ENCODE data around the gene NRDE2. TPM values are rescaled to one million over a fixed set of nuclear protein-coding genes. Genes with fewer than 3 reads are reported as not detected.
A peak's percentile ranks its signal among the peaks of the same experiment; 100 is the strongest.

The NRDE2 gene
- total RNA-seq, 6 experiments from 2014 or later = 7.9 to 16.3 (median 13.8) TPM

DNA sequence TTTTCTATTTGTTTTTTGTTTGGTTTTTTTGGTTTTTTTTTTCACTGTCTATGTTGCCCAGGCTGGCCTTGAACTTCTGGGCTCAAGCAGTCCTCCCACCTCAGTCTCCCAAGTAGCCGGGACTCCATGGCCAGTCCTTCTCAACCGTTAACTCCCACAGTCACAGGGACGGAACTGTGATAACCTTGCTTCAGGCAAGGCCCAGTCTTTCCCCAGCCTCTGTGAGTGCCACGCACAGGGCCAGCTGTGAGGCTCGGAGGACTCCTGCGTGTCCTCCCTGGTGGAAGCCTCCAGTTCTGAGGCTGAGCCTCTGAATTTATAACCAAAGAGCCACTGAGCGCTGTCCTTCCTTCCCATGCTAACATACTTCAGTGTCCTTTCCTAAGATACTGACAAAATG is 51.6 kb downstream of the NRDE2 start:
- Histone ChIP-seq H3K27me3 (no peaks in the 10 kb centered on the region), H3K4me1 (peaks cover 0 to 7% (median 3%) of the 10 kb centered on the region in 4 donors), H3K27ac (no peak overlapping the region), H3K9me3 (no peaks in the 10 kb centered on the region), H3K36me3 (peaks cover 0 to 41% (median 5%) of the 10 kb centered on the region in 4 donors), H3K4me3 (no peak overlapping the region)
- 96% methylated on average over 7 of the region's 7 CpGs for WGBS (ENCODE audit: insufficient coverage, low coverage, low lambda C conversion rate, missing lambda C conversion rate)
- intact Hi-C loops (cut with DNase I) = no loop called here
- DNase-seq (peak in 1 of 3 donors; percentile 21), ATAC-seq (no peak)
- TF ChIP-seq, protein P1, sequence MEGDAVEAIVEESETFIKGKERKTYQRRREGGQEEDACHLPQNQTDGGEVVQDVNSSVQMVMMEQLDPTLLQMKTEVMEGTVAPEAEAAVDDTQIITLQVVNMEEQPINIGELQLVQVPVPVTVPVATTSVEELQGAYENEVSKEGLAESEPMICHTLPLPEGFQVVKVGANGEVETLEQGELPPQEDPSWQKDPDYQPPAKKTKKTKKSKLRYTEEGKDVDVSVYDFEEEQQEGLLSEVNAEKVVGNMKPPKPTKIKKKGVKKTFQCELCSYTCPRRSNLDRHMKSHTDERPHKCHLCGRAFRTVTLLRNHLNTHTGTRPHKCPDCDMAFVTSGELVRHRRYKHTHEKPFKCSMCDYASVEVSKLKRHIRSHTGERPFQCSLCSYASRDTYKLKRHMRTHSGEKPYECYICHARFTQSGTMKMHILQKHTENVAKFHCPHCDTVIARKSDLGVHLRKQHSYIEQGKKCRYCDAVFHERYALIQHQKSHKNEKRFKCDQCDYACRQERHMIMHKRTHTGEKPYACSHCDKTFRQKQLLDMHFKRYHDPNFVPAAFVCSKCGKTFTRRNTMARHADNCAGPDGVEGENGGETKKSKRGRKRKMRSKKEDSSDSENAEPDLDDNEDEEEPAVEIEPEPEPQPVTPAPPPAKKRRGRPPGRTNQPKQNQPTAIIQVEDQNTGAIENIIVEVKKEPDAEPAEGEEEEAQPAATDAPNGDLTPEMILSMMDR (IDR thresholded peaks at IDR 0.05) = no peak
- TF ChIP-seq POLR2A (IDR thresholded peaks at IDR 0.05) = no peak

- DNase-seq (peak; percentile 72 to 86 (median 78)), ATAC-seq (peak; percentile 84 to 92 (median 91))
- WGBS (ENCODE audit: insufficient coverage, low coverage, low lambda C conversion rate, missing lambda C conversion rate) = 78% methylated on average over 13 of the region's 35 CpGs
- TF ChIP-seq, protein P1 (IDR thresholded peaks at IDR 0.05) = no peak
- no peak for TF ChIP-seq POLR2A (IDR thresholded peaks at IDR 0.05)
- Histone ChIP-seq H3K4me3 (peak overlapping the region in 2 of 3 donors; percentile 28 to 38), H3K36me3 (peaks cover 0 to 32% (median 2%) of the 10 kb centered on the region in 4 donors), H3K9me3 (no peaks in the 10 kb centered on the region), H3K4me1 (peaks cover 0 to 7% (median 3%) of the 10 kb centered on the region in 4 donors), H3K27me3 (no peaks in the 10 kb centered on the region), H3K27ac (peak overlapping the region; percentile 42 to 83 (median 73))
- intact Hi-C loops (cut with DNase I) = no loop called here
Observed at GRCh38 chr14:90278199-90279175, 53.3 kb downstream of the NRDE2 start.

DNA sequence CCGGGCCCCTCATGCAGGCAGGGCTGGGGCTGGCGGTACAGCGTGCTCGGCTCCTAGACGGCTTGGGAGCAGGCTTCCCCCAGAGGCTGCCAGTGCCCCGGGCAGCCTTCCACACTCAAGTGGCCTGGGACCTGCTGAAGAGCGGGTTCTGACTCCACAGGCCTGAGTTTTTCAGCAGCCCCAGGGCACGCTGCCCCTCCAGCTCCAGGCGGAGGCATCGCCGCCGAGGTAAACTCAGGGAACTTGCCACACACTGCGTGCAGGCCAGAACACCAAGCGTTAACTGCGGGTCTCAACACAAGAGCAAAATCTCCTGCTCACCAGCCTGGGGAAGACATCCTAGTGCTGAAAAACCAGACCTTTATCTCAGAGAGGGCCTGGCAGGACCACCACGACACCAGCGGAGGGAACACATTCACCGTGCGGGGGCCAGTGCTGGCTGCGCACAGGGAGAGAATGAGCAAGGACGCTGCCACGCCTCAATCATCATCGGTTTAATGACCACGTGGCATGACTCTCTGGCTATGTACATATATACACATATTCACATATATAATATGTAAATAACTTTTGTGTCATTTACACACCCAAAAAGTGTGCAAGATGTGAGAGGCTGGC is 54.1 kb downstream of the NRDE2 start:
- DNase-seq = peak in 1 of 3 donors; percentile 39
- TF ChIP-seq, protein P1 (IDR thresholded peaks at IDR 0.05) = no peak
- no peak for TF ChIP-seq POLR2A (IDR thresholded peaks at IDR 0.05)

DNA sequence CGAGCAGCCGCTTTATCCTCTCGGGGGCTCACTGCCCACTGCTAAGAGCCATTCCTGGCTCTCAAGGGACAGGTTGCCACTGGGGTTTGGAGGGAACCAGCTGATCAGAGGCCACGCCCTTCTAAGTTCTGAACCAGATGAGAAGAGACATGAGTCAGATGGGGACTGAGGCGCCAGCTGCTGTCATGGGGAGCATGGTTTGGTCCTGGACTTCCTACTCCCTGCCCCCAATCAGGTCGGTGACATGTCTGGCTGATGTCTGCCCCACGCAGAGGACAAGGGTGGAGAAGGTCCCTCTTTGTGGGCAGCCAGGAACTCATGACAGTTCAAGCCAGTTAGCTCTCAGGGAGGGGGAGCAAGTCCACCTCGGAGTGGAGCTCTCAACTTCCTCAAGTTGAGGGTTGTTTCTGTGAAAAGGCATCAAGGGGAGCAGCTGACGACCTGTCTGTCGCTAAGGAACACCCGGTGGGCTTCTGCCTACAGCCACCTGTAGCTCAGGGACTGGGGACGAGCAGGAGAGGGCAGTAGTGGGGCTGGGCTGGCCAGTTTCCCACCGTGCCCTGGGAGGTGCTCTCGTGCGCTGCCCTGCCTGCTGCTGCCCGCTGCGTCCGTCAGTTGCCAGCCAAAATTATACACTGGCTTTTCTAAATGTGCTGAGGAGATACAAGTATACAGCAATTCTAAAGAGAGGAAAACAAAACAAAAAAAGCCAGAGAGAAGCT is 54.9 kb downstream of the NRDE2 start:
- WGBS (ENCODE audit: insufficient coverage, low coverage, low lambda C conversion rate, missing lambda C conversion rate) = 93% methylated on average over 7 of the region's 18 CpGs
- intact Hi-C loops (cut with DNase I) = no loop called here

More for the DNA sequence above, 54.1 kb downstream of the NRDE2 start:
- WGBS (ENCODE audit: insufficient coverage, low coverage, low lambda C conversion rate, missing lambda C conversion rate) = 81% methylated on average over 8 of the region's 24 CpGs
- no peak for ATAC-seq
- intact Hi-C loops (cut with DNase I) = no loop called here
- Histone ChIP-seq H3K36me3 (peaks cover 0 to 37% (median 5%) of the 10 kb centered on the region in 4 donors), H3K27me3 (no peaks in the 10 kb centered on the region), H3K4me1 (peaks cover 0 to 7% (median 3%) of the 10 kb centered on the region in 4 donors), H3K9me3 (no peaks in the 10 kb centered on the region), H3K4me3 (no peak overlapping the region), H3K27ac (no peak overlapping the region)

More for the DNA sequence above, 54.9 kb downstream of the NRDE2 start:
- H3K36me3 ChIP-seq = peaks cover 0 to 38% (median 7%) of the 10 kb centered on the region in 4 donors
- no peak for TF ChIP-seq POLR2A (IDR thresholded peaks at IDR 0.05)
- TF ChIP-seq, protein P1 (IDR thresholded peaks at IDR 0.05) = no peak
- ATAC-seq (no peak), DNase-seq (peak in 1 of 3 donors; percentile 46)
- H3K9me3 ChIP-seq = no peaks in the 10 kb centered on the region
- H3K27ac ChIP-seq = no peak overlapping the region
- H3K27me3 ChIP-seq = no peaks in the 10 kb centered on the region
- H3K4me3 ChIP-seq = no peak overlapping the region
- peaks cover 0 to 7% (median 3%) of the 10 kb centered on the region in 4 donors for H3K4me1 ChIP-seq
